CD1c-positive myeloid dendritic cell (primary cell): ENCODE measurements around the gene LGALS13.
A peak's percentile ranks its signal among the peaks of the same experiment; 100 is the strongest.

Experiments used
- DNase-seq: peaks from one replicate; pipeline ENCODE4 v3.0.0-alpha.2; 2016; ENCODE audit errors: extremely low spot score

LGALS13 gene

GRCh38 chr19:39617745-39618144, 15.4 kb downstream of the LGALS13 start:
- no peak for DNase-seq

DNA sequence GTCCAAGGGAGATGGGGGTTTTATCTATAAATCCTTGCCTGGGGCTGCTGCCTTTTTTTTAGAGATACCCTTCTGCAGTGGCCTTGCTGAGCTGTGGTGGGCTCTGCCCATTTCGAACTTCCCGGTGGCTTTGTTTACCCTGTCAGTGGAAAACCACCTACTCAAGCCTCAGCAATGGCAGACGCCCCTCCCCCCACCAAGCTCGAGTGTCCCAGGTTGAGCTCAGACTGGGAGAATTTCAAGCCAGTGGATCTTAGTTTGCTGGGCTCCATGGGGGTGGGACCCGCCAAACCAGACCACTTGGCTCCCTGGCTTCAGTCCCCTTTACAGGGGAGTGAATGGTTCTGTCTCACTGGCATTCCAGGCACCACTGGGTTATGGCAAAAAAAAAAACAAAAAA, 21.6 kb downstream of the LGALS13 start:
- no peak for DNase-seq

DNA sequence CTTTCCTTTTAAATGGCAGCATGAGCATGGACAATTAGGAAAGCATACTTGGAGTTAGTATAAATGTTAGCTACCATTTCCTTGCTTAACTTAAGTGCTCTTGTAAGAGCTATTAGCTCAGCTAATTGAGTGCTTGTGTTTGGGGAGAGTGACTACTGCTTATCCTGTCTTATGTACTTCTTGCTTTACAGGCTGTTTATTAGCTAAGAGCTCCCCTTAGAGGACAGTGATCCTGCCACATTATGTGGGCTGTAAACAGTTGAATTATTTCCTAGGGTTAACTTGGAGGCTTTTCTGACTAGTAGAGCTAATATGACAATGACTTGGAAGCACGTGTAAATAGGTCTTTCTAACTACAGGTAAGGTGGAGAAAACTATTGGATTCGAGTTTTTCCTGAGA, 25.3 kb downstream of the LGALS13 start:
- DNase-seq = peak; percentile 1

- no peak for DNase-seq
Observed at GRCh38 chr19:39631178-39631577, 28.9 kb downstream of the LGALS13 start.

GRCh38 chr19:39631626-39632025, 29.3 kb downstream of the LGALS13 start:
- DNase-seq = no peak

DNA sequence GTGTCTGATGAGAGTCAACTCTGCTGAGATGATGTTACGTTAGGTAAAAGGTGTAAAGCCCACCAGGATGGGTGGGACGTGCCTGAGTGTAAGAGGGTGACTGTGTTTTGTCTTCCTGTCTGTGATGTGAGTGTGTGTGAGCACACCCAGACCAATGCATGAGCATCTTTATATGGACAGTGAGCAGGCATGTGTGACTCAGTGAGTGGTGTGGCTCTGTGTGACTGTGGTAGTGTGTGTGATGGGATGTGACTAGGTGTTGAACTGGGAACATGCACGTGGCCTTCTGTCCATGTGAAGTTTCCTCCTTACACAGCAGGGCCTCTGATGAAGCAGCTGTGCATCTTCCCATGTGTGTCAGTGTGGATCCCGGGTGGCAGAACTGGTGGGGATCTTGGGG, 35.6 kb downstream of the LGALS13 start:
- DNase-seq = no peak

DNA sequence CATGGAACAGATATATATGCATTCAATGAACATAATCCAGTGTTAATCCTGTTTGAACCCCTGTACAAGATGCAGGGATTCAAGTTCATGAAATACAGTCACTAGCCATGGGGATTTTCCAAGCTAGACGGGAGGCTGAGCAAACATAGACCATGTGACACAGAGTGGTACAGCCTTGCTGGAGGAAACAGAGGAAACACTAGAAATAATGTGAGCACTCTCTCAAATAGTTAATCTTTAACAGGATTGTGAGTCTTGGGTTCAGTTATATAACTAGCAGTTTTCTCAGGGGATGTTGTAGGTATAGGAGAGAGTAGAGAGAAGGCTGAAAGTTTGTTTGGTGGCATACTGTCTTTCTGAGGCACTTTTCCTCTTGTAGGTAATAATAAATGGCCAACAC, 39.4 kb downstream of the LGALS13 start:
- no peak for DNase-seq

DNA sequence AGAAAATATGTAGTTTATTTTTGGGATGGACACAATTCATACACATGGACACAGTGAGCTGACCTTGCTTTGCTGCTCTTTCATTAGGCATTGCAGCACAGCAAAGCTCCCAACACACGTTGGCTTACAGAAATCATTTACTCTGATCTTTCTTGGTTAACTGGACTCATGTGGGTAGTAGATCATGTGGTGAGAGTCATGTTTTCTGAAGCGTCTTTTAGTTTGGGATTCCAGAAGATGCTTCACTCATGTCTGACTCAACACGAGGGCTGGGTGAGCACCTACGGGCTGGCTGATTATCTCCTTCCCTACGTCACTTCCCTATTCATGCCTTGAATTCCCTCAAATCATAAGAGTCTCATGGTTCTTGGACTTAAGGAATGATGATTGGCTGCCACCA, 41.3 kb downstream of the LGALS13 start:
- DNase-seq = no peak

DNA sequence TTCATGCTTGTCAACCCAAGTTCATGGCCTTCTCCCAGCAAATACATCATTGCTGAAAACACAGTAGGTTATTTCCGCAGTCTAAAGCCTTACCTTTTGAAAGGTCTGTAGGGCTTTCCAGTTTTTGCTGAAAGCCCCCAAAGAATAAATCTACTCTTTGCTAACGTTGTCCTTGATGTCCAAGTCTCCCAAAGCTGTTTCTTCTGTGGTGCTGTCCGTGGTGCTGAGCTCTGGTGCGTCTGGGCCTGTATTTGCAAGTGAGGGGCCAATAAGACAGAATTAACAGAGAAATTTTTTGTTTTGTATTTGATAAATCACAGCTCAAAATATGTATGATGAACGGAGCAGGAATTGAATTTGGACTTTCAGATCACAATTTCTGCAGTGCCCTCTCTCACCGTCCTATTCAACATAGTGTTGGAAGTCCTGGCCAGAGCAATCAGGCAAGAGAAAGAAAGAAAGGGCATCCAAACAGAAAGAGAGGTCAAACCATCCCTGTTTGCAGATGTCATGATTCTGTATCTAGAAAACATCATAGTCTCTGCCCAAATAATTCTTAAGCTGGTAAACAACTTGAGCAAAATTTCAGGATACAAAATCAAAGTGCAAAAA, 43.6 kb downstream of the LGALS13 start:
- DNase-seq = no peak

- no peak for DNase-seq
Observed at GRCh38 chr19:39647918-39648317, 45.6 kb downstream of the LGALS13 start.

DNA sequence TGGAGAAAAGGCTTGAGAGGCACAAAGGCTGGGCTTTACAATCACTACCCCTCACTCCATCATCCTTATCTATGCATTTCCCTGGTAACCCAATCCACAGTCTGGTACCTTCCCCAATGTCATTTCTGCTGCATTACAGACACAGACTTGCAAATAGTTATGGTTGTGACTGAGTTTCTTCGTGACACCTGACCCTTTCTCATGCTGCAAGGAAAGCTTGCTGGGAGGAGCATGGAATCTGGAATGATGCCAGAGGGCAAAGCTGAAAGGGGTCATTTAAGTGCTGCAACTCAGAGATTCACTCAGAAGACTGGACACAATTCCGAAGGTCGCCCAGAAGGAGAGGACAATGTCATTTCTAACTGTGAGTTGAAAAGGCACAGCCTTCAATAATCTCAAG, 53.3 kb downstream of the LGALS13 start, which contains the start of gene LGALS16:
TSS of gene LGALS16 (plus strand) at position 301 of the 400 bp plus-strand sequence. CDS start at position 350, 49 bp downstream.
- DNase-seq = no peak
